Measurements from ENCODE around the gene BTBD7. TPM values are rescaled to one million over a fixed set of nuclear protein-coding genes. Genes with fewer than 3 reads are reported as not detected.
"Not testable (repeated sequence)": the region's sequence is repeated elsewhere in the genome, so short reads cannot be mapped to it uniquely, and the experiment has no call there.

Gene BTBD7, protein sequence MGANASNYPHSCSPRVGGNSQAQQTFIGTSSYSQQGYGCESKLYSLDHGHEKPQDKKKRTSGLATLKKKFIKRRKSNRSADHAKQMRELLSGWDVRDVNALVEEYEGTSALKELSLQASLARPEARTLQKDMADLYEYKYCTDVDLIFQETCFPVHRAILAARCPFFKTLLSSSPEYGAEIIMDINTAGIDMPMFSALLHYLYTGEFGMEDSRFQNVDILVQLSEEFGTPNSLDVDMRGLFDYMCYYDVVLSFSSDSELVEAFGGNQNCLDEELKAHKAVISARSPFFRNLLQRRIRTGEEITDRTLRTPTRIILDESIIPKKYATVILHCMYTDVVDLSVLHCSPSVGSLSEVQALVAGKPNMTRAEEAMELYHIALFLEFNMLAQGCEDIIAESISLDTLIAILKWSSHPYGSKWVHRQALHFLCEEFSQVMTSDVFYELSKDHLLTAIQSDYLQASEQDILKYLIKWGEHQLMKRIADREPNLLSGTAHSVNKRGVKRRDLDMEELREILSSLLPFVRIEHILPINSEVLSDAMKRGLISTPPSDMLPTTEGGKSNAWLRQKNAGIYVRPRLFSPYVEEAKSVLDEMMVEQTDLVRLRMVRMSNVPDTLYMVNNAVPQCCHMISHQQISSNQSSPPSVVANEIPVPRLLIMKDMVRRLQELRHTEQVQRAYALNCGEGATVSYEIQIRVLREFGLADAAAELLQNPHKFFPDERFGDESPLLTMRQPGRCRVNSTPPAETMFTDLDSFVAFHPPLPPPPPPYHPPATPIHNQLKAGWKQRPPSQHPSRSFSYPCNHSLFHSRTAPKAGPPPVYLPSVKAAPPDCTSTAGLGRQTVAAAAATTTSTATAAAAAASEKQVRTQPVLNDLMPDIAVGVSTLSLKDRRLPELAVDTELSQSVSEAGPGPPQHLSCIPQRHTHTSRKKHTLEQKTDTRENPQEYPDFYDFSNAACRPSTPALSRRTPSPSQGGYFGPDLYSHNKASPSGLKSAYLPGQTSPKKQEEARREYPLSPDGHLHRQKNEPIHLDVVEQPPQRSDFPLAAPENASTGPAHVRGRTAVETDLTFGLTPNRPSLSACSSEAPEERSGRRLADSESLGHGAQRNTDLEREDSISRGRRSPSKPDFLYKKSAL
- 10 to 100 TPM; 27.7 to 41.8 TPM for total RNA-seq
- polyA plus RNA-seq (ENCODE audit: insufficient read length in 2 of 2) = 10 to 100 TPM; 19.1 to 22.0 TPM
- long read RNA-seq, donor 1 = 0 reads
- long read RNA-seq, donor 2 = 0 reads
- long read RNA-seq, donor 3 = 0 reads
- long read RNA-seq, donor 4, full-length matches to known transcripts = 1 of 1 reads
- long read RNA-seq, donor 4, partial matches to known transcripts = 0 of 1 reads
- long read RNA-seq, donor 4, other reads (novel, unspliced or antisense) = 0 of 1 reads

- H3K4me3 ChIP-seq (ENCODE audit: low read depth, low read length) = peak within 1 kb of the TSS; percentile 67
- no peaks in the 10 kb centered on the region for H3K9me3 ChIP-seq (ENCODE audit: control insufficient read depth, insufficient read depth, low read length)
- peak; percentile 88 to 98 (median 92) for DNase-seq (ENCODE audit: low read depth in 4 of 6, low spot score in 6 of 6)
- H3K36me3 ChIP-seq (ENCODE audit: control insufficient read depth, insufficient read depth, low read length) = no peaks in the 10 kb centered on the region
- WGBS (ENCODE audit: insufficient coverage) = 0% methylated on average over 69 of the region's 74 CpGs
- H3K27me3 ChIP-seq (ENCODE audit: control insufficient read depth, insufficient read depth, low read length) = no peaks in the 10 kb centered on the region
- H3K27ac ChIP-seq (ENCODE audit: low read depth, low read length) = peak within 1 kb of the TSS; percentile 89
- H3K4me1 ChIP-seq (ENCODE audit: control insufficient read depth, insufficient read depth, low read length) = peaks cover 11% of the 10 kb centered on the region
Measured at GRCh38 chr14:93332853-93333630, at the start of gene BTBD7. Gene BTBD7 (minus strand): TSS chr14:93333036. CDS start chr14:93296051, 36,985 bp downstream.

GRCh38 chr14:93381644-93382043, 48.8 kb upstream of the BTBD7 start:
- H3K9me3 ChIP-seq (ENCODE audit: control insufficient read depth, insufficient read depth, low read length) = no peaks in the 10 kb centered on the region
- no peak overlapping the region for H3K4me3 ChIP-seq (ENCODE audit: low read depth, low read length)
- no peak overlapping the region for H3K27ac ChIP-seq (ENCODE audit: low read depth, low read length)
- no peaks in the 10 kb centered on the region for H3K36me3 ChIP-seq (ENCODE audit: control insufficient read depth, insufficient read depth, low read length)
- DNase-seq (ENCODE audit: low read depth in 4 of 6, low spot score in 6 of 6) = no peak
- 78% methylated on average over 1 of the region's 1 CpG for WGBS (ENCODE audit: insufficient coverage)
- H3K4me1 ChIP-seq (ENCODE audit: control insufficient read depth, insufficient read depth, low read length) = no peaks in the 10 kb centered on the region
- no peaks in the 10 kb centered on the region for H3K27me3 ChIP-seq (ENCODE audit: control insufficient read depth, insufficient read depth, low read length)

GRCh38 chr14:93379831-93380230, 47.0 kb upstream of the BTBD7 start:
- Histone ChIP-seq H3K27ac (ENCODE audit: low read depth, low read length) (no peak overlapping the region), H3K9me3 (ENCODE audit: control insufficient read depth, insufficient read depth, low read length) (no peaks in the 10 kb centered on the region), H3K4me3 (ENCODE audit: low read depth, low read length) (no peak overlapping the region), H3K27me3 (ENCODE audit: control insufficient read depth, insufficient read depth, low read length) (no peaks in the 10 kb centered on the region), H3K4me1 (ENCODE audit: control insufficient read depth, insufficient read depth, low read length) (no peaks in the 10 kb centered on the region), H3K36me3 (ENCODE audit: control insufficient read depth, insufficient read depth, low read length) (no peaks in the 10 kb centered on the region)
- no peak for DNase-seq (ENCODE audit: low read depth in 4 of 6, low spot score in 6 of 6)
- WGBS (ENCODE audit: insufficient coverage) = no CpG with 5 or more reads among the region's 1 CpG

GRCh38 chr14:93375673-93376156, 42.9 kb upstream of the BTBD7 start:
- Histone ChIP-seq H3K36me3 (ENCODE audit: control insufficient read depth, insufficient read depth, low read length) (no peaks in the 10 kb centered on the region), H3K27ac (ENCODE audit: low read depth, low read length) (no peak overlapping the region), H3K9me3 (ENCODE audit: control insufficient read depth, insufficient read depth, low read length) (no peaks in the 10 kb centered on the region), H3K27me3 (ENCODE audit: control insufficient read depth, insufficient read depth, low read length) (no peaks in the 10 kb centered on the region), H3K4me3 (ENCODE audit: low read depth, low read length) (no peak overlapping the region), H3K4me1 (ENCODE audit: control insufficient read depth, insufficient read depth, low read length) (no peaks in the 10 kb centered on the region)
- WGBS (ENCODE audit: insufficient coverage) = 94% methylated on average over 4 of the region's 6 CpGs
- no peak for DNase-seq (ENCODE audit: low read depth in 4 of 6, low spot score in 6 of 6)

GRCh38 chr14:93369713-93370266, 37.0 kb upstream of the BTBD7 start:
- no CpG with 5 or more reads among the region's 4 CpGs for WGBS (ENCODE audit: insufficient coverage)
- DNase-seq (ENCODE audit: low read depth in 4 of 6, low spot score in 6 of 6) = no peak
- H3K36me3 ChIP-seq (ENCODE audit: control insufficient read depth, insufficient read depth, low read length) = no peaks in the 10 kb centered on the region
- no peaks in the 10 kb centered on the region for H3K9me3 ChIP-seq (ENCODE audit: control insufficient read depth, insufficient read depth, low read length)
- no peaks in the 10 kb centered on the region for H3K27me3 ChIP-seq (ENCODE audit: control insufficient read depth, insufficient read depth, low read length)
- H3K4me3 ChIP-seq (ENCODE audit: low read depth, low read length) = no peak overlapping the region
- H3K27ac ChIP-seq (ENCODE audit: low read depth, low read length) = no peak overlapping the region
- no peaks in the 10 kb centered on the region for H3K4me1 ChIP-seq (ENCODE audit: control insufficient read depth, insufficient read depth, low read length)

DNA sequence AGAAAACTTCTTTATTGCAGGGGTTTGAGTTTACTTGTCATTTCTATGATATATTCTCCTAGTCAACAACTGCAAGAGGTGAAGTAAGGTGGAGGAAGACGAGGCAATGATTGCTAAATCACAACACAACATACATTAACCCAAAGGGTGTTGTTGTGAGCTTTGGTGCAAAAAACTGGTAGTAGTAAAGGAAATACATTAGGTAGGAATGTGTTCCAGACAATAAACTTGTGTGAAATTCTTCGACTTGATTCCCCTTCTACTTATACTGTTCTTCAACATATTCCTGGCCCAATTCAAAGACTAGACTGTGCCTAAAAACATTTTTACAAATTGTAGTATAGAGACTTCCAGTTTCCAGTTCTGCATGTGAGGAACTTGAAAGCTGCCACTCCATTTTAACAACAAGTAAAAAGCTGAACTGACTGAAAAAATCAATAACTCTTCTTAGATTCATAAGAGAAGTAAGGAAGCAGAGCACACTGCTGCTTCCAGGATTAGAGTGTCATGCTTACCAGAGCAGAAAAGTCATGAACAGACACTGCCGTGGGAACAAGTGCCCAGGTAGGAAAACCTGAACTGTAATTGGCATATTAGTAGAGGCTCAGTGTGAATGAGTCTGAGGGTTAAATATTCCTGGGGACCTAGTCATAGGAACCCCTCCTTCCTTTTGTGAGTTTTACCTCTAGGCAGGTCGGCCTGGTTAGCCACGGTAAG, 36.3 kb upstream of the BTBD7 start:
- DNase-seq (ENCODE audit: low read depth in 4 of 6, low spot score in 6 of 6) = peak in 1 of 6 donors; percentile 12
- H3K27me3 ChIP-seq (ENCODE audit: control insufficient read depth, insufficient read depth, low read length) = no peaks in the 10 kb centered on the region
- 78% methylated on average over 1 of the region's 5 CpGs for WGBS (ENCODE audit: insufficient coverage)
- no peaks in the 10 kb centered on the region for H3K9me3 ChIP-seq (ENCODE audit: control insufficient read depth, insufficient read depth, low read length)
- H3K4me3 ChIP-seq (ENCODE audit: low read depth, low read length) = no peak overlapping the region
- H3K4me1 ChIP-seq (ENCODE audit: control insufficient read depth, insufficient read depth, low read length) = no peaks in the 10 kb centered on the region
- H3K36me3 ChIP-seq (ENCODE audit: control insufficient read depth, insufficient read depth, low read length) = no peaks in the 10 kb centered on the region
- H3K27ac ChIP-seq (ENCODE audit: low read depth, low read length) = no peak overlapping the region

GRCh38 chr14:93354873-93355272, 22.0 kb upstream of the BTBD7 start:
- H3K4me3 ChIP-seq (ENCODE audit: low read depth, low read length); H3K4me1 ChIP-seq (ENCODE audit: control insufficient read depth, insufficient read depth, low read length); H3K36me3 ChIP-seq (ENCODE audit: control insufficient read depth, insufficient read depth, low read length); H3K27ac ChIP-seq (ENCODE audit: low read depth, low read length); H3K9me3 ChIP-seq (ENCODE audit: control insufficient read depth, insufficient read depth, low read length); H3K27me3 ChIP-seq (ENCODE audit: control insufficient read depth, insufficient read depth, low read length); DNase-seq (ENCODE audit: low read depth in 4 of 6, low spot score in 6 of 6): not testable (repeated sequence)
- whole genome bisulfite sequencing (ENCODE audit: insufficient coverage) = 93% methylated on average over 6 of the region's 6 CpGs

GRCh38 chr14:93348292-93348691, 15.5 kb upstream of the BTBD7 start:
- Histone ChIP-seq H3K36me3 (ENCODE audit: control insufficient read depth, insufficient read depth, low read length) (no peaks in the 10 kb centered on the region), H3K4me1 (ENCODE audit: control insufficient read depth, insufficient read depth, low read length) (no peaks in the 10 kb centered on the region), H3K9me3 (ENCODE audit: control insufficient read depth, insufficient read depth, low read length) (no peaks in the 10 kb centered on the region), H3K27ac (ENCODE audit: low read depth, low read length) (no peak overlapping the region), H3K27me3 (ENCODE audit: control insufficient read depth, insufficient read depth, low read length) (no peaks in the 10 kb centered on the region), H3K4me3 (ENCODE audit: low read depth, low read length) (no peak overlapping the region)
- no peak for DNase-seq (ENCODE audit: low read depth in 4 of 6, low spot score in 6 of 6)
- 100% methylated on average over 4 of the region's 5 CpGs for WGBS (ENCODE audit: insufficient coverage)
